SK-N-SH treated with all-trans-retinoic acid at 6 μM for 48 hours (cell line): Measurements from ENCODE around the gene CNNM2.

ENCODE experiments used
- BACH2 ChIP-seq: fragments of 250-450 bp; sonication (Bioruptor Pico); IDR thresholded peaks from 2 replicates; pipeline ENCODE4 v1.9.0; 2021; ENCODE audit warnings: mild to moderate bottlenecking, borderline replicate concordance
- GLIS3 ChIP-seq: fragments of 250-450 bp; sonication (Bioruptor Pico); IDR thresholded peaks from 2 replicates; pipeline ENCODE4 v1.5.0; 2020; ENCODE audit warnings: mild to moderate bottlenecking, moderate library complexity
- OSR1 ChIP-seq: fragments of 250-450 bp; sonication (Bioruptor Pico); IDR thresholded peaks from 2 replicates; pipeline ENCODE4 v1.8.0; 2022; ENCODE audit warnings: moderate library complexity, mild to moderate bottlenecking, inconsistent platforms
- PATZ1 ChIP-seq: fragments of 250-450 bp; sonication (Bioruptor Pico); IDR thresholded peaks from 2 replicates; pipeline ENCODE4 v1.8.0; 2020; ENCODE audit warnings: mild to moderate bottlenecking, moderate library complexity, borderline replicate concordance
- TOX ChIP-seq: fragments of 250-450 bp; sonication (Bioruptor Pico); IDR thresholded peaks from 2 replicates; pipeline ENCODE4 v1.8.0; 2021; ENCODE audit warnings: mild to moderate bottlenecking, moderate library complexity, borderline replicate concordance
- ZC3H10 ChIP-seq: fragments of 250-450 bp; sonication (Bioruptor Pico); IDR thresholded peaks from 2 replicates; pipeline ENCODE4 v1.5.1; 2021; ENCODE audit warnings: mild to moderate bottlenecking, moderate library complexity
- ZFP30 ChIP-seq: fragments of 450-650 bp; formaldehyde crosslinking; IDR thresholded peaks from 2 replicates; pipeline ENCODE4 v1.5.0; 2022; ENCODE audit warnings: mild to moderate bottlenecking, moderate library complexity

GRCh38 chr10:102994531-102995295 lies 76.6 kb downstream of the CNNM2 start:
- TF ChIP-seq GLIS3 (CRISPR knock-in tag), result no peak
- TF ChIP-seq BACH2 (CRISPR knock-in tag), result no peak
- TF ChIP-seq ZC3H10 (CRISPR knock-in tag), result no peak
- TF ChIP-seq ZFP30, result no peak
- no peak for TF ChIP-seq PATZ1 (CRISPR knock-in tag)
- no peak for TF ChIP-seq TOX
- no peak for TF ChIP-seq OSR1
